ENCODE results near the gene VEPH1.

The VEPH1 gene

DNA sequence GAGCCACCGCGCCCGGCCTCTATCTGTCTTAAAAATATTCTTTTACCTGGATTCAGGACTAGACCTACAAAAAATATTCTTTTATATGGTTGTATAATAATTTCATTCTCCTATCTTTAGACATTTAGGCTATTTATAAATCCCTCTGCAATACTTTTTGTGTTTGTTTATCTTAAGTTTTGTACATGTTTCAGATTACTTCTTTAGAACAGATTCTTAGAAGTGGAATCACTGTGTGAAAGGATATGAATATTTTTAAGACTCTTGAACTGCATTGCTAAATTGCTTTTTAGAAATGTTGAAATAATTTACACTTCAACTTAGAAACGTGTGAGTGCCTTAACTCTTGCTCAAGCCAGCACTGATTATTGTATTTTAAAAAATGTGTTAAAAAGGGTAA is 197.8 kb downstream of the VEPH1 start:
- no peak for DNase-seq (ENCODE audit: low read depth)

DNA sequence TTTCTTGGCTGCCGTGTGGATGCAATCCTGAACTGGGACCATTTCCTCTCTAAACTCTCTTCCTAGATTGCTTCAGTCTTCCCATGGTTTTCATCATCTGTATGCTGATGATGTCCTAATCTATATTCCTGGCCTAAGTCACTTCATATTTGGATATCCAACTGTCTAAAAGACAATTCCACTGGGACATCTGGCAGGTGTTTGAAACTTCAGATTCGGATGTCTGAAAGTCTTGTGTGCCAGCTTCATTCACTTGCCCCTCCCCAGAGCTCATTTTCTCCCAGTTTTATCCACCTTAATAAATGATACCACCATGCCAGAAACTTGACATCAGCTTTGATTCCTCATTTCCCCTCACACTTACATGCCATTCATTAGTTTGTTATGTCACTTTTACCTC is 201.5 kb downstream of the VEPH1 start:
- DNase-seq (ENCODE audit: low read depth), result no peak

GRCh38 chr3:157300981-157301663 is 202.1 kb downstream of the VEPH1 start:
- DNase-seq (ENCODE audit: low read depth), result no peak

DNA sequence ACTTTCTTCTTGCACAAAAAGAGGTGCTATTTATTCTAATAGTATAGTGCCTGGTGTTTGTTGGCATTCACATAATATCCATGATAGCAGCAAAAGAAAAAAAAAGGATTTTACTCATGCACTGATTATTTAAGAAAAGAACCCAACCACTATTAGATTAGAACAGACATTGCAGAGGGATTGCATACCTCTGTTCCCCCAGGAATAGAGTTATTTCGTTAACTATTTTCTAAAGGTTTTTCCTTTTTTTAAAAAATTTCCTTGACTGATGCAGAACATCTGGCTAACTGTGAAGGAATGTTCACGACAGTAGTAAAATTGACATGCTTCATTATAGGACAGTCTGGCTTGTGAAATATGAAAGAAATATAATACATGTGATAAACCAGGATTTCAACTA is 203.1 kb downstream of the VEPH1 start:
- no peak for DNase-seq (ENCODE audit: low read depth)

GRCh38 chr3:157297328-157297915 is 205.8 kb downstream of the VEPH1 start:
- no peak for DNase-seq (ENCODE audit: low read depth)

- no peak for DNase-seq (ENCODE audit: low read depth)
These were observed 208.3 kb downstream of the VEPH1 start for GRCh38 chr3:157294953-157295352.

DNA sequence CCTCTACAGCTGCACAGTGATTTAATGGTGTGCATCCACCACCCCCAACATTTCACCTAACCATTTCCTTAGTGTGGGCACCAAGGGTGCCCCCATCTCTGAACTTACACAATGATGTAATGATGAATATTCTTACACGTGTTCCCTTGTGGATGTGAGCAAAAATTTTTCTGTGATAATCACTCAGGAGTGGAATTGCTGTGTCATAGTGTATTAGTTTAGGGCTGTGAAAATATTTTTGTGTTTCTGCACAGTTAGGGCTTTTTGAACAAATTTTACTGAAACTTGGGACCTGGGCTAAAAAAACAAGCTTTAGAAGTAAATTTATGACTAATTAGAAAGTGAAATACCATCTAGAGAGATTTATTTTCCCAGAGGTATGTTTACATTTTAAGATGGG is 208.7 kb downstream of the VEPH1 start:
- DNase-seq (ENCODE audit: low read depth), result no peak

- no peak for DNase-seq (ENCODE audit: low read depth)
These were observed 212.4 kb downstream of the VEPH1 start for GRCh38 chr3:157290766-157291165.

- DNase-seq (ENCODE audit: low read depth), result no peak
These were observed 217.2 kb downstream of the VEPH1 start for GRCh38 chr3:157285966-157286365.

DNA sequence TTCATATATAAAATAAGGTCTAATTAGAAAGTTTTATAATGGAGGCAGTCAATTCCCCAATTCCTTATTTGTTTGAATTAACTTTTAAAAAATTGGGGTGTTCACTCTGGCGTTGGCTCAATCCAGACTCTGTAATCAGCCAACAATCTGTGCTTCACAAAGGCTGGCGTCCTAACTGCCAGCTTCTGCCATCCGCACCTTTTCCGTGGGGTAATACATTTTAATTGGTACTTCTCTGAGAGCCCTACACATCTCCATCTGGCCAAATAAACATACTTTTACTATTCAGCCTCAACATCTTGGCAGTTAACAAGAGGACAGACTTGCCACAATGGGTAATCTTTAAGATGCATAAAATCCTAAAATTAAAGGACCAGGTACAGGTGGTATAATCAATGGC is 218.1 kb downstream of the VEPH1 start:
- no peak for DNase-seq (ENCODE audit: low read depth)

- no peak for DNase-seq (ENCODE audit: low read depth)
These were observed 218.5 kb downstream of the VEPH1 start for GRCh38 chr3:157284688-157285087.

GRCh38 chr3:157282261-157283191 is 220.7 kb downstream of the VEPH1 start:
- DNase-seq (ENCODE audit: low read depth), result no peak

GRCh38 chr3:157280786-157281185 is 222.4 kb downstream of the VEPH1 start:
- DNase-seq (ENCODE audit: low read depth), result no peak

GRCh38 chr3:157280354-157280753 is 222.9 kb downstream of the VEPH1 start:
- DNase-seq (ENCODE audit: low read depth), result no peak

GRCh38 chr3:157279237-157279636 is 224.0 kb downstream of the VEPH1 start:
- DNase-seq (ENCODE audit: low read depth), result no peak

- DNase-seq (ENCODE audit: low read depth), result no peak
These were observed 226.4 kb downstream of the VEPH1 start for GRCh38 chr3:157276801-157277200.

DNA sequence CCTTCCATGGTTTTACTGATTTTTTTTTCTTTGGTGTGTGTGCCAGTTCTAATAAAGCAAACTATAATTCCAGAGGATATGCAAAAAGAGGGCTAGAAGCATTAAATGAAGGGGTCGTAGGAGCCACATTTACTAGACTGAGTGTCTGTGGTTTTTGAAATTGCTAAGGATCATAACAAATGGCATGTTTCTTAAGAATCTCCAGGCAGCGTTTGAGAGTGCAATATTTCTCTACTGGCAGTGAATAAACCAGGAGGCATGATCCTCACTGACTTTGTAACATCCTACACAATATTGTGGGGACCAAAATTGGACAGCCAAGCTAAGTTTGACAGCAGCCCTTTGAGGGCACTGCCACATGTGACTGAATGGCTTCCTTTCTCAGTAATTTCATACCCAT is 227.4 kb downstream of the VEPH1 start:
- DNase-seq (ENCODE audit: low read depth), result no peak

GRCh38 chr3:157274644-157275137 is 228.5 kb downstream of the VEPH1 start:
- no peak for DNase-seq (ENCODE audit: low read depth)

DNA sequence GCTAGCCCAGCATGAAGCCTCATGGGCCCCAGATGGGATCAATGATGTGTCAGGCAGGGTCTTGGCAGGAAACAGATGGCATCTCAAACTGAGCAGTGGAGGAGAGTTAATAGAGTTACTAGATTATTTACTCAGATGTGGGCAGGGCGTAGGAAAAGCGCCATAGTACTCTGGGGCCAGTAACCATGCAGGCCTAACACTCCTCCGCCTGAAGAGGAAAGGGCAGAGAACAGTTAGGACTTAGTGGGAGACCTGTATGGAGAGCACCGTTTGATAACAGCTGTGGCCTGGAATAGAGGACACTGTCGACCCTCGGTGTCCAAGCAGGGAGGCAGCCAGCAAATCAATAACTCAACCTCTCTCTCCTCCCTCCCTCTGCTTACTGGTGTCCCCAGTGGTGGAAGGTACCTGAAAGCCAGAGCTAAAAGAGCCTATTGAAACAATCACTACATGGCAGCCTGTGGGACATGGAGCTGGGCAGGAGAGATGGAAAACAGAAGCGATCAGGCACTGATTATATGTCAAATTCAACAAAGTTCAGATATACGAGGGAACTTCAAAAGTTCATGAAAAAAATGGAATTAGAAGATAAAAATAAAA is 231.8 kb downstream of the VEPH1 start:
- no peak for DNase-seq (ENCODE audit: low read depth)

DNA sequence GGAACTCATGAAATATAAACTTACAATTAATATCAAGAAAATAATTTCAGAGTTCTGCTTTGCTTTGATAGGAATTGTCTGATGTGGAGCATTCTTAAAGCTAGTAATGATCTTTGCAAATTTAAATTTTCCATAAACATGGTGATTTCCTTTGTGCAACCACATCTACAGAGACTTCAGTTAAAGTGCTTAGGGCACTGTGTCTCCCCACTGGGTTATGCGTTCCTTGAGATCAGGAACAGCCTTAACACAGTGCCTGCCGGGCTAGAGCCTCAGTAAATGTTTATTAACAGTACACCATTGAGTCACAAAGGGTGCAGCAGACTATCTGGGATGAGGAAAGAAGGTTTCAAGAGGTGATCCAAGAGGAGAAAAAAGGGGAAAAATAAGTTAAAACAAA is 235.2 kb downstream of the VEPH1 start:
- DNase-seq (ENCODE audit: low read depth), result no peak

GRCh38 chr3:157265931-157266330 is 237.3 kb downstream of the VEPH1 start:
- DNase-seq (ENCODE audit: low read depth), result no peak

- no peak for DNase-seq (ENCODE audit: low read depth)
These were observed 240.2 kb downstream of the VEPH1 start for GRCh38 chr3:157263027-157263426.

Data from T follicular helper cell (primary cell).